Smooth muscle cell (in vitro differentiated cells): Measurements from ENCODE around the gene SAMD11. TPM values are rescaled to one million over a fixed set of nuclear protein-coding genes. Genes with fewer than 3 reads are reported as not detected.

Experiments used
- DNase-seq: peaks from one replicate; lab custom pipeline; 2025; ENCODE audit not compliant: unreplicated experiment; lab: John Stamatoyannopoulos, UW
- H2AFZ ChIP-seq: fragments of 200-600 bp; sonication (generic); 2 replicates; pipeline ENCODE4 v1.6.0; 2016; ENCODE audit warnings: antibody characterized with exemption, low read depth, mild to moderate bottlenecking
- H3F3A ChIP-seq: fragments of 200-600 bp; sonication (generic); 2 replicates; pipeline ENCODE4 v1.6.0; 2017; ENCODE audit warnings: antibody characterized with exemption, low read depth
- H3K27ac ChIP-seq: fragments of 200-600 bp; sonication (generic); 2 replicates; pipeline ENCODE4 v1.5.1; 2016; ENCODE audit warnings: low read depth, mild to moderate bottlenecking
- H3K27me3 ChIP-seq: fragments of 200-600 bp; sonication (generic); 2 replicates; pipeline ENCODE4 v1.6.1; 2016; ENCODE audit warnings: low read depth, mild to moderate bottlenecking
- H3K36me3 ChIP-seq: fragments of 200-600 bp; sonication (generic); 2 replicates; pipeline ENCODE4 v1.5.1; 2016; ENCODE audit warnings: low read depth
- H3K4me1 ChIP-seq: fragments of 200-600 bp; sonication (generic); 2 replicates; pipeline ENCODE4 v1.5.1; 2016; ENCODE audit warnings: low read depth
- H3K4me2 ChIP-seq: fragments of 200-600 bp; sonication (generic); 2 replicates; pipeline ENCODE4 v1.6.0; 2016; ENCODE audit warnings: mild to moderate bottlenecking
- H3K4me3 ChIP-seq: fragments of 200-600 bp; sonication (generic); 2 replicates; pipeline ENCODE4 v1.5.1; 2016; ENCODE audit warnings: mild to moderate bottlenecking
- H3K79me2 ChIP-seq: fragments of 200-600 bp; sonication (generic); 2 replicates; pipeline ENCODE4 v1.6.0; 2016; ENCODE audit warnings: low read depth, mild to moderate bottlenecking
- H3K9ac ChIP-seq: fragments of 200-600 bp; sonication (generic); 2 replicates; pipeline ENCODE4 v1.6.0; 2016; ENCODE audit warnings: low read depth
- H3K9me3 ChIP-seq: fragments of 200-600 bp; sonication (generic); replicated peaks from 2 replicates; pipeline ENCODE4 v1.5.1; 2016; ENCODE audit warnings: low read depth
- H4K20me1 ChIP-seq: fragments of 200-600 bp; sonication (generic); 2 replicates; pipeline ENCODE4 v1.6.0; 2016; ENCODE audit warnings: low read depth
- WGBS: methylation state at CpG from one replicate; pipeline ENCODE4 v1.1.7; 2016; ENCODE audit warnings: low lambda C conversion rate; 5-methylcytosine and 5-hydroxymethylcytosine counted together
- polyA plus RNA-seq: library from polyadenylated mRNA; unstranded; fragments of >200 nt; fragmentation: Nextera tagmentation; extraction: Ambion mirVana; gene quantifications from 2 replicates; pipeline ENCODE4 v1.2.1, GENCODE V29; 2016
- total RNA-seq: library from RNA; depleted of rRNA; stranded (reverse); fragments of >200 nt; gene quantifications from 2 replicates; pipeline ENCODE4 v1.2.3, GENCODE V29; 2014
- TF ChIP-seq, protein P1 (sequence below): fragments of 200-600 bp; sonication (generic); IDR thresholded peaks from 2 replicates; pipeline ENCODE4 v1.5.1; 2017; ENCODE audit warnings: borderline replicate concordance, mild to moderate bottlenecking, antibody characterized with exemption; ENCODE audit not compliant: insufficient read depth, poor library complexity, severe bottlenecking

Gene SAMD11
- total and polyA plus RNA-seq, 2 experiments from 2014 or later, result 18.0 to 21.1 TPM

DNA sequence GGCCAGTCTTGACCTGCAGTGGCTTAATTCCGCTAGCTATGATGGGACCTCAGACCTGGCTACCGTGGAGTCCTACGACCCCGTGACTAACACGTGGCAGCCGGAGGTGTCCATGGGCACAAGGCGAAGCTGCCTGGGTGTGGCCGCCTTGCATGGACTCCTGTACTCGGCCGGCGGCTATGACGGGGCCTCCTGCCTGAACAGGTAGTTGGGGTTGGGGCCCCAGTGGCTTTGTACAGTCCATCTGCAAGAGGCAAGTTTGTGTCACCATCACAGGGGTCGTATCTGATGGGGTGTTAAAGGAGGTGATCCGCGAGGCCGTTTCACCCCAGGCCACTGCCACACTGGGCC, 39.6 kb downstream of the SAMD11 start:
- no peak overlapping the region for H3K4me3 ChIP-seq
- H3K36me3 ChIP-seq, result no peaks in the 10 kb centered on the region
- 96% methylated on average over 16 of the region's 16 CpGs for WGBS
- H3K79me2 ChIP-seq, result peaks cover 7% of the 10 kb centered on the region
- no peak overlapping the region for H2AFZ ChIP-seq
- no peak overlapping the region for H3K27ac ChIP-seq
- H3K27me3 ChIP-seq, result no peaks in the 10 kb centered on the region
- H3K4me2 ChIP-seq, result no peak overlapping the region
- DNase-seq, result no peak
- peaks cover 6% of the 10 kb centered on the region for H4K20me1 ChIP-seq
- H3F3A ChIP-seq, result no peaks in the 10 kb centered on the region
- no peaks in the 10 kb centered on the region for H3K9me3 ChIP-seq
- TF ChIP-seq, protein P1, sequence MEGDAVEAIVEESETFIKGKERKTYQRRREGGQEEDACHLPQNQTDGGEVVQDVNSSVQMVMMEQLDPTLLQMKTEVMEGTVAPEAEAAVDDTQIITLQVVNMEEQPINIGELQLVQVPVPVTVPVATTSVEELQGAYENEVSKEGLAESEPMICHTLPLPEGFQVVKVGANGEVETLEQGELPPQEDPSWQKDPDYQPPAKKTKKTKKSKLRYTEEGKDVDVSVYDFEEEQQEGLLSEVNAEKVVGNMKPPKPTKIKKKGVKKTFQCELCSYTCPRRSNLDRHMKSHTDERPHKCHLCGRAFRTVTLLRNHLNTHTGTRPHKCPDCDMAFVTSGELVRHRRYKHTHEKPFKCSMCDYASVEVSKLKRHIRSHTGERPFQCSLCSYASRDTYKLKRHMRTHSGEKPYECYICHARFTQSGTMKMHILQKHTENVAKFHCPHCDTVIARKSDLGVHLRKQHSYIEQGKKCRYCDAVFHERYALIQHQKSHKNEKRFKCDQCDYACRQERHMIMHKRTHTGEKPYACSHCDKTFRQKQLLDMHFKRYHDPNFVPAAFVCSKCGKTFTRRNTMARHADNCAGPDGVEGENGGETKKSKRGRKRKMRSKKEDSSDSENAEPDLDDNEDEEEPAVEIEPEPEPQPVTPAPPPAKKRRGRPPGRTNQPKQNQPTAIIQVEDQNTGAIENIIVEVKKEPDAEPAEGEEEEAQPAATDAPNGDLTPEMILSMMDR, result no peak
- H3K4me1 ChIP-seq, result peaks cover 10% of the 10 kb centered on the region
- no peak overlapping the region for H3K9ac ChIP-seq

DNA sequence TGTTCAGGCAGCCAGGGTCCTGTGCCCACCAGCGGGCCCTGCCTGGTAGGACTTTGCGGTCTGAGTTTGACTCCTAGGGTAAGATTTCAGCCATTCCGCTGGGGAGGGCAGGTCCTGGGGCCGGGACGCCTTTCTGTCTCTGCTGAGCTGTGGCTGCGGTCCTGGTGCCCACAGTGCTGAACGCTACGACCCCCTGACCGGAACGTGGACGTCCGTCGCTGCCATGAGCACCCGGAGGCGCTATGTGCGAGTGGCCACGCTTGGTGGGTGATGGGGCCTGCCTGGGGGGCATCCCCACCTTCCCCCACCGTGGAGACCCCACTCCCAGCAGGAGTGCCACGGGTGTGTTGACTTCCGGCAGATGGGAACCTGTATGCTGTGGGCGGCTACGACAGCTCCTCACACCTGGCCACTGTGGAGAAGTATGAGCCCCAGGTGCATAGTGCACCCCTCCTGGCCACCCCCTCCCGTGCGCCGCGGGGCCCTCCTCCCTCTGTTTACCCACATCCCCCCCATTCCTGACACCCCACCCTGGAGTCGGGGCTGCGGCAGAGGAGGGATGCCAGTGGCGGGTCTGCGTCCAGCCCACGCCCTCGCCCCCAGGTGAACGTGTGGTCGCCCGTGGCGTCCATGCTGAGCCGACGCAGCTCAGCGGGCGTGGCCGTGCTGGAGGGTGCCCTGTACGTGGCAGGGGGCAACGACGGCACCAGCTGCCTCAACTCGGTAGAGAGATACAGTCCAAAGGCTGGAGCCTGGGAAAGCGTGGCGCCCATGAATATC, 40.2 kb downstream of the SAMD11 start:
- no peak for DNase-seq
- Histone ChIP-seq H3F3A (no peaks in the 10 kb centered on the region), H3K27me3 (no peaks in the 10 kb centered on the region), H3K27ac (no peak overlapping the region), H3K4me1 (peaks cover 7% of the 10 kb centered on the region), H4K20me1 (no peaks in the 10 kb centered on the region), H3K4me3 (no peak overlapping the region), H3K36me3 (no peaks in the 10 kb centered on the region), H3K9me3 (no peaks in the 10 kb centered on the region), H3K79me2 (peaks cover under 1% of the 10 kb centered on the region), H2AFZ (no peak overlapping the region), H3K4me2 (no peak overlapping the region), H3K9ac (no peak overlapping the region)
- TF ChIP-seq, protein P1, result no peak
- WGBS, result 97% methylated on average over 39 of the region's 47 CpGs

- 96% methylated on average over 30 of the region's 51 CpGs for WGBS
- TF ChIP-seq, protein P1, result no peak
Measured at GRCh38 chr1:964691-965525, 41.2 kb downstream of the SAMD11 start.

More at GRCh38 chr1:964691-965525, 41.2 kb downstream of the SAMD11 start:
- Histone ChIP-seq H3K9me3 (no peaks in the 10 kb centered on the region), H4K20me1 (no peaks in the 10 kb centered on the region), H3K79me2 (no peaks in the 10 kb centered on the region), H3K27ac (no peak overlapping the region), H2AFZ (no peak overlapping the region), H3F3A (no peaks in the 10 kb centered on the region), H3K9ac (no peak overlapping the region), H3K36me3 (no peaks in the 10 kb centered on the region), H3K4me1 (peaks cover 7% of the 10 kb centered on the region), H3K4me3 (no peak overlapping the region), H3K4me2 (no peak overlapping the region), H3K27me3 (no peaks in the 10 kb centered on the region)
- no peak for DNase-seq
